Anterior cingulate cortex (tissue), 58 donors: ENCODE measurements around the gene MRPL40.

ENCODE experiments used
- DNase-seq, 58 donors: peaks; one replicate each; lab custom pipeline; 2025; lab: John Stamatoyannopoulos, UW

MRPL40 gene

DNA sequence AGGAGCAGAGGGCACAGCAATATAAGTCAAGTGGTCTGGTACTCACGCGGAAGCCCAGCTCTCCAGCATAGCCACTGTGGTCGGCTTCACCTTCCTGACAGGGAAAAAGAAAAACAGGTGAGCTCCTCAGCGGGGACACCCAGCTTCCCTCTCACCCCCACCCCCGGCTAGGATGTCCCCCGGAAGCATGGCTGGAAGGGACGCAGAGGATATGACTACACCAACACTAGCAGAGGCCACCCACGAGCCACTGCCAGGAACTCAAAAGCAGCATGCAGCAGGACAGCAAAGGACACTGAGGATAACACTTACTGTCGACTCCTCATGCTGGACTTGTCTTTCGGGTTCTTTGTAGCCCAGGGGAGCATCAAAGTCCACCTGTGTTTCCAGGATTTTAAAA lies 24.2 kb downstream of the MRPL40 start:
- no peak for DNase-seq

DNA sequence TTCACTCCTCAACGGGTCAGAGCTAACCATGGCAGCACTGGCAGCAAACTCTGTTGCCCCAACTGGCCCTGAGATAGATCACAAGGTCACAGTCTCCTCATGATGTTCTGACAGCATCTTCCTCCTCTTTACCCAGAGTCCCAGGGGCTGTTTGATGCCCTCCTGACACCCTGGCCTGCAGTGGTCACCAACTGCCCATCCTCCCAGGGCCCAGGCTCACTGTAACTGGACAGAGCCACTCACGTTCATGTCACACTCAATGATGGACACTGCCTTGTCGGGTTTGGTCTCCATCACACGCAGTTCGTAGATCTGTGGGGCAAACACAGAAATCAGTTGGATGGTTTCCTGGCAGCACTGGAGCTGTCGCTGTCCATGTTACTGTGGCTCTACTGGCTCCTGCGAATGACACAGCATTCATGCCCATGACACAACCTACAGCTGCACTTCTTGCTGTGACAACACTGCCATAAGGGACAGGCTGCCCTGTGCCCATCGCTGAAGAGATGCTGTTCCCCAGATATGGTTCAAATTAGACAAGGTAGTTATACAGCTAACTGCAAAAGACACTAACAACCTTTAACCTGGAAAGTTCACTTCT lies 25.6 kb downstream of the MRPL40 start:
- DNase-seq, result no peak

DNA sequence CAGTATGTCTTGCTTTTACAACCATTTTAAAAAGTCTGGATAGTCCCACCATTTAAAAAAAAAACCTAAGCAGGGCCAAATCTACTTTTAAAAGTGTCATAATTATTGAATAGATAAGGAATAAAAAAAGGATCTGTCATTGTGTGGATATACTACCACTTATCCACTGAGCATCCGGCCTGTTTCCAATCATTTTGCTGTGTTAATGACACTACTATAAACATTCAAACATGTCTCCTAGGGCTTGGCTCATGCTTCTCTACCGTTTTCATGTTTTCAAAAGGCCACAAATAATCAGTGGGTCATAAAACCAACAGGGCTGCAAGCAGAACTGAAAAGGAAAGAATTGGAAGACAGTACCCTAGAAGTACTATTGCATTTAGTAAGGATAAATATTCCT lies 27.7 kb downstream of the MRPL40 start:
- DNase-seq, result no peak

DNA sequence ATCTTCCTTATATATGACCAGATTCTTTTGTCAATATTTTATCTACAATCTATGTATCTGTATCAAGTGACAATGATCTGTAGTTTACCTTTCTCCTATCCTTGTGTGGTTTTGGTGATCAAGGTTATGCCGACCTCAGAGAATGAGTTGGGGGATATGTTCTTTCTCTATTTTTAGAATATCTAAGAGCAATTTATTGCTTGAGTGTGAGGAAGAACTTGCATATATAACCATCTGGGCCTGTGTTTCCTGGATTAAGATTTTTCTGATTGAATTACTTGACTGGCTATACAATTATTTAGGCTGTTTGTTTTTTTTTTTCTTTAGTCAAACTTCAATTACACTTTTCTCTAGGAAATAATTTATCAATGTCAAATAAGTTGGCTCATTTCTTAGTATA lies 29.2 kb downstream of the MRPL40 start:
- no peak for DNase-seq

DNA sequence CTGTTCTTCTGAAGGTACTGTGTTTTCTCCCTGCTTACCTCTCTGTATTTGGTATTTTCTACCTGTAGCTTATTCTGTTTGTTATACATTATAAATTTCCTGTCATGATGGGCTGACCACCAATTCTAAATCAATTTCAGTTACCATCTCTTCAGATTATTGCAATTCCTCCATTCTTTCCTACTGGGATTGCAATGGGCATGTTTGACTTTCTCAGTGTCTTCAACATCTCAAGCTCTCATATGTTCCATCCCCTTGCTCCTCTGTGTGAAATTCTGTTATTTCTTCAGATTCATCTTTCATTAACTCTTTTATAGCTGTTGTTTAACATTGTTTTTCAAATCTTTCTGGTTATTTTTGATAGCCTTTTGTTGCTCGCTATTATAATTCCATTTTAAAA lies 30.7 kb downstream of the MRPL40 start:
- no peak for DNase-seq

DNA sequence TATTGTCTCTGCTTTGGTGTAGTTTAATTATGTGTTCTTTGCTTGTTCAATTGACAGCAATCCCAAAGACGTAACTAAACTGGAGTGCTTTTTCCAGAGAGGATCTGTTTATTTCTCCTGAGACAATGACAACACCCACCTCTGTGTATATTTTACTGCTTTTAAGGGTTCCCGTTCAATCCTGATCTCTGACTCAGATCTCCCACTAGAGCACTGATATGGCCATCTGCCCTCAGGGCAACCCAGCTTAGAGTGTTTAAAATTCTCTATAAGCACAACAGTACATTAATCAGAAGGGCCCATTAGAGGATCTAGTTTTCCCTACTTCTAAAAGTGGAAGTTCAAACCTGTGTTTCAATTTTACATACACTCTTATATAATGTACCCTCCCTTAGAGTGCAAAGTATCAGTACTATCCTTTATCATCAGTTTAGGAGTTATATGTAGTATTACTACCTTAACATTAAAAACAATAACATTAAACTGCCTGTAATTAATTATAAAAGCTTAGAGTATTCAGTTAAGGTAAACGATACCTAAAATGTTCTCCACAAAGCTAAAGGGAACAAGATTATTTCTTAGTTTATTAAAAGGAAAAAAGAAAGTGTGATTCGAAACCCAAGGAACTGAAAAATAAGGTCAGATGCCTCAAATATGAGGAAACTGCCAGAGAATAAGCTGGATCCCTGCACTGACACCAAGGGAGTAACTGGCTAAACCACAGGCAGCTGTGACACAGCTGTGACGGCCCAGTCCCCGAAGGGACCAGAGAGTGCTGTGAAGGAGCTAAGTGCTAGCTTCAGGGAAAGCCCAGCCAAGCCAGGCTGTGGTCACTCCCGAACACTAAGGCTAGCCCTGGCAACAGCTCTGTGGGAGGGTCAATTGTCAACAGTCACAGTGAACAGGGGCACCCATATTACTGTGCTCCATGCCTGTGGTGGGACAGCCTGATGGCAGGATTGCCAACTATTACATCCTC lies 31.4 kb downstream of the MRPL40 start:
- DNase-seq, result no peak

DNA sequence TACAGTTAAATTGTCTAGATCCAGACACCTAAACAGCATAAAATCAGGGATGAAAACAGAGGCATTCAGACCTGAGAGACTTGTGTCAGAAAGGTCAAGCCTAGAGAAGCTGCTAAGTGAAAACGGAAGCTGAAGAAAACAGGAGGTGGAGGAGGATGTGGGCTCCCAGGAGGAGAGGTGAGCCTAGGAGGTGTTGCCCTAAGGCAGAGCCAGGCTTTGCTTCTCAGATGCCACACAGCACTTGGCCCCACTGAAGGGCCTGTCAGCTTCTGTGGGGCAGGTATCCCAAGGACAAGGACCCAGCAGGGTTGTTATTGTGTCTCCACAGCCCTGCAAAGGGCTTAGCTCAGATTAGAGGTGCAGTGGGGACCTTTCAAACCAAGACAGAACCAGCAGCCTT lies 32.2 kb downstream of the MRPL40 start:
- DNase-seq, result no peak

DNA sequence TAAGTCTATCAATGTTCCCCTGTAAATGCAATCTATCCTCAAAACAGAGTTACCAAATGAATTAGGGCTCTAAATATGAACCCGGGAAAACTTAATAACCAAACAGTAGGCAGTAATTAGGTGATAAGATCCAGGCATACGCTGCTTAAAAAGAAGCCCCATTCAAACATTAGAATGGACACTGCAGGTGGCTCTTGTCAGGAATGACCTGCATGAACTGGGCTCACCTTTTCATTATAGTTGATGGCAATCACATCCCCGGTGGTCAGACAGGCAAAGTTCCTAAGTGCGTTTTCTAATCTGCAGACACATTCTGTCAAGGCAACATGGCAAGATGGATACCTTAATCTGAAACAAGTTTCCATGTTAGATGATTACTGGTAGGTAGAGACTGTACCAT lies 32.6 kb downstream of the MRPL40 start:
- no peak for DNase-seq

DNA sequence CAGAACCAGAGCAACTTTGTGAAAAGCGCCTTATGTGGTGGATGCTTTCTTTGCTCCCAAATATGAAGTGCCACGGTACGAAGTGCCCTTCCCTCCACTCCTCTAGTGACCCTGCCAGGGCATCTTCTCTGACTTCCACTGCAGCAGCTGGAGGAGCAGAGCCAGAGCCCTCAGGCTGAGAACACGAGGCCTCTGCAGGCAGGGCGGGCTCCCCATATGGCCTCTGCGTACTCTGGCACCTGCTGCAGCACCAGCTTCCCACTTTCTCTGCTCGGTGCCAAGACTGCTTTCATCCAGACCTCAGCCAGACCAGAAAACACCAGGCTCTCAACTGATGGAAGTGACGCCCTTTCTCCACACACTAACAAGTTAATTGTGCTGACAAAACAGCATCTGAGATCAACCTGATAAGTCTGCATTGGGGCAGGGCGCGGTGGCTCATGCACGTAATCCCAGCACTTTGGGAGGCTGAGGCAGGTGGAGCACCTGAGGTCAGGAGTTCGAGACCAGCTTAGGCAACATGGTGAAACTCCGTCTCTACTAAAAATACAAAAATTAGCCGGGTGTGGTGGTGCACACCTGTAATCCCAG lies 33.9 kb downstream of the MRPL40 start:
- DNase-seq, result no peak

DNA sequence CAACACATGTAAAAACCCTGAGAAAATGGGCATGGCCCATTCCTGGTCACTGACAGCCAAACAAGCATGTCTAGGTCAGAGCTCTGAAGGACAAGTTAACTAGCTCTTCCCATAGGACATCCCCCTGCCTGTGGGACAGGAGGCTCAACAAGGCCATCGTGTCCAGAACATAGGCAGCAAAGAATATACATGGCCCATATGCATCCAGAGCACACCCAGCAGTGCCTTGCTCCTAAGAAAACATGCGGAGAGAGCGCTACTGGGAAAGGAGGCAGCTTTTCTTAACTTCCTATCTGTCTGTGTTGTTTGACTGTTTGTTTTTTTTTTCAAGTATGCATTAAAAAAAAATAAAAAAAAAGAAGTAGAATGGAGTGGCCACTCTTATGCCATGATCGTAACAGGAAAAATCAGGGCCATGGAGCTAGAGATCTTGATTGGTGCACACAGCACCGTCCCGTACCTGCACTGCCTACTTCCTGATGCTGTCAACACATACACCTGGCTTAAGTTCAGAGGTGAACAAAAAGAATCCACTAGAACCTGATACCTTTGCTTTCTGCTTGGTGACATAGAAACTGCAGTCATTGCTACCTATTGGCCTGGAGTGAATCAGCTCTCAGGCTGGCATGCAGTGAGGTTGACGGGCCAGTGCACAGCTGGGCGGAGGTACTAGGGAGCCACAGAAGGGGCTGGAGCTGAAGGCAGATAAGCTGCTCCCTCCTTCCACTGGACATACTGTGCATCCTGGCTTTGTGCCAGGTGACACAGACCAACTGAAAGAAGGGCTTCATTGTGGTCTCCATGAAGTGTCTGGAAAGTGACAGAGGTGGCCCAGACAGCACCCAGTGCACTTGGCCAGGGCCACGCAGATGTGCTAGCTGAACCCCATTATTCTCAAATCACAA lies 34.8 kb downstream of the MRPL40 start:
- peak in 1 of 58 donors; percentile 16 for DNase-seq

DNA sequence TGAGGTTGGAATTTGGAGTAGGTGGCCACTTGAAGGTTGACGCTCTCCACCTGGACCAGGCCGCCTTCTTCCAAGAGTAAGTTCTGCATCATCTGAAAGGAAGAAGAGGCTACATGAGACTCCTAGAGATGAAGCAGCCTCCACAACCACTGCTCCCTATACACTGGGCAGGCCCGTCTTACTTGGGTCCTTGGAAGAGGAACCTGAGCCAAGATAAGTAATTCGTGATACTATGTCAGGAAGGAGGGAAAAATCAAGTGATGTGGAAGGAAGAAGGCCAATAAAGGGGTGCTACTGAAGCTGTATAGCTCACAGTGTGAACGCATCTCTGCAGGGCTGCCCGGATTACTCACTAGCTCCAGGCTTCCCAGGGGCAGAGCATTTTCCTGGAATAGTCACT lies 35.6 kb downstream of the MRPL40 start:
- no peak for DNase-seq

DNA sequence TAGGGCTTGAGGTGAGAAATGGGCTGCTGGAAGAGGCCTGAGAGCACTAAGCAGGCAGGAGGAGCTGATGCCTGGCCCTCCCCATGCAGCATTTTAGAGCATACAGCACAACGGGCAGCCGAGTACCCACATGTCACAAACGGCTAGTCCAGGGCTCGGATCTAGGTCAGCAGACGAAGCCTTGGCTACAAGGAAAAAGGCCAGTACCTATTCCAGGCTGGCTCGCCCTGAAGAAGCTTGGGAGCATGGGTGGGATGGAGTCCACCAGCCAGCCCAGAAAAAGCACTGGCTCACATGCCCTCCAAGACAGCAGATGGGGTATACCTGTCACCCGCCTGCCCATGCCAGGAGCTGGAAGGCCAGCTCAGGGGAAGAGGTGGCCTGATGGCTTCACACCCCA lies 37.1 kb downstream of the MRPL40 start:
- DNase-seq, result no peak

DNA sequence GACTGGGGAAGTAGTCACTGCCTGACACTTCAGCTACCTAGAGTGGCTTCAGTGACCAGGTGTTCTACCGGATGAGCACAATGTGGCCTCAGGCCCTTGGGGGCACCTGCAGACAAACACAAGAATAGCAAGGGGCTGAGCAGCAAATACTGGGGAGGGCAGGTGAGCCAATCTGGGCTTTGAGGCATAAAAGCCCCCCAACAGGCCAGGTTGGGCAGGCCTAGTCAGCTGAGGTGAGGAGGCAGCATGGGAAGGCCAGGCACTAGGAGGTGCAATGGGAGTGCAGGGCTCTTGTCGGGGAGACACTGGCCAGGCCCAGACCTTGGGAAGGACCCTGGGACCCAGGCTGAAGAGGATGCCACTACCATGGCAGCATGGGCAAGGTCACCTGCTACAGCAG lies 37.7 kb downstream of the MRPL40 start:
- DNase-seq, result no peak

DNA sequence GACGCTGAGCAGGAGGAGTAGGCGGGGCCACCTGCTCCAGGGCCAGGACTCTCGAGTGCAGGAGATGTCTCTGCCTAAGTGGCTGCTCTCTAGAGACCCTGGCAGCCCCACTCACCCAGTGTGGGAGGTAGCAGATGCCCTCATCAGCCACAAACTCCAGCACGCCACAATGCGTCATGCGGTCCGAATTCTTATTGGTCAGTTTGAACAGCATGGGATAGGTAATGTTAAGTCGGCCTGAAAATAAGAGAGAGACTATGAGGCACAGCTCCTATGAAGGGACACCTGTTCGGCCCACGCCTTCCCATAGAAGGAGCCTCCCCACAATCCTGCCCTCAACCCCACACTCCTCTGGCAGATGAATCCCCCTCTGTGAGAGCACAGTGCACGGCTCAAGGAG lies 39.2 kb downstream of the MRPL40 start:
- DNase-seq, result no peak

DNA sequence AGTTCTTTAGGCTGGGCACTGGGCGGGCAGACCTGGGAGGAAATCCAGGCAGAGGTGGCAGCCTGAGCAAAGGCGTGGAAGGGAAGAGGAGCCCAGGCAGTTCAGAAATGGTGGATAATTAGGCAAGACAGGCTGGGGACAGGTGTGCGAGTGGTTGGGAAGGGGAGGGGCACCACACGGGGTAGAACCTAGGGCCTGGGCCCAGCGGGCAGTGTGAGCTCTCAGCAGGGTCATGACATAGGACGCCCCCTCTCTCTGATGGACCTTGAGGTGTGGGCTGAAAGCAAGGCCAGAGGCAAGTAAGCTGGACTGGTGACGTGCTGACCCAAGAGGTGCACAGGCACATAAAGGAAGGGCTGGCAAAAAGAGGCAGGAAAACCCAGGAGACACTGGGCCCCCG lies 39.9 kb downstream of the MRPL40 start:
- DNase-seq, result no peak

DNA sequence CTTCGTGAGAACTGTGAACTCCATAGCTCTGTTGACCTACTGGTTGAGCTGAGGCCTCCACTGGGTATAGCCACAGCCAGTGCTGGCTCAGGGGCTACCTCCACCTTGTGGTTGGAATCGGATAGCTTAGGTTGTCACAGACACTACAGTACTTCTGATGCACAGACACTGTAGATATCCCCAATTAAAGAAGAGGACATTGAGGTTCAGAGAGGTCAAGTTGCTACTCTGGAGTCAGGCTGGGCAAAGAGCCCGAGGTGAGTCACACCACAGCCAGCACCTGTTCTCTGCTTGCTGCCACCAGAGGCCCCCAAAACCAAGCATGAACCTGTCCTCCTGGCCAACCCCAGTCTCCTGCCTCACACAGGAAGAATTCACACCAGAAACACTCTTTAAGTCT lies 41.2 kb downstream of the MRPL40 start:
- DNase-seq, result no peak

DNA sequence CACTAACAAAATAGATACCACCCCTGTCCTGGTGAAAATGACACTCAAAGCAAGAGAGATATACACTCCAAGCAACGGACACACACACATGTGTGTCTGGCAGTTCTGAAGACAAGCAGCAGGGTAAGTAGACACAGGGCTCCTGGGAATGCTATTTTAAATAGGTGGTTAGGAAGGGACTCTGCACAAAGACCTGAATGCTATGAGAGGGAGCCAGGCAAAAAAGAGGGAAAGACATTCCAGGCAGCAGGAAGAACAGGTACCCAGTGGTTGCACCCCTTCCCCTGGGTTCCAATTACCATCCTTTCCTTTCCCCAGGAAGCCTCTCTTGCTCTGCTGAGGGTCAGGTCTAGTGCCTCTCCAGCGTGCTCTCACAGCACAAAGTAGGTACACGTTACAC lies 43.7 kb downstream of the MRPL40 start:
- no peak for DNase-seq

DNA sequence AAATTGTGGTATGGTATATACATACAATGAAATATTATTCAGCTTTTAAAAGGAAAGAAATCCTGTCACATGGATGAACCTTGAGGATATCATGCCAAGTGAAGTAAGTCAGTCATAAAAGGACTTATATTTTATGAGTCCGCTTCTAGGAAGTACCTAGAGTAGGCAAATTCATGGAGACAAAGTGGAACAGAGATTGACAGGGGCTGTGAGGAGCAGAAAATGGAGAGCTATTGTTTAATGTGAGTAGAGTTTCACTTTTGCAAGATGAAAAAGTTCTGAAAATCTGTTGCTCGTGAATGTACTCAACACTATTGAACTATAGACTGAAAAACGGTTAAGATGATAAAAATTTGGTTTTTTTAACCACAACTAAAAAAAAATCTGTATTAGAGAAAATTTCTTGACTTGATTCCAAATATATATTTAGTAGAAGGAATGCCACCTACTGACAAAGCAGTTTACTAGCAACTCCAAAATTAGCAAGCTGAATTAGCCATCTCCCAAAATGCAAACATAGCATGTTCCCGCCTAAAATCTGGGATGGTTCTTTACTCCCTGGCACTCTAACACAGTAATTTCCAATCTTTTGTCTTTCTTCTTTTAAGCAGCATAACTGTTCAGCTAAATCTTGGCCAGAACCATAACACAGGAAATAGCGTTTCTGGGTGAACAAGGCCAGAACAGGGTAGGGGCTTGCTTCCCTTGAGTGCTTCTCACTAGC lies 45.1 kb downstream of the MRPL40 start:
- DNase-seq, result no peak

DNA sequence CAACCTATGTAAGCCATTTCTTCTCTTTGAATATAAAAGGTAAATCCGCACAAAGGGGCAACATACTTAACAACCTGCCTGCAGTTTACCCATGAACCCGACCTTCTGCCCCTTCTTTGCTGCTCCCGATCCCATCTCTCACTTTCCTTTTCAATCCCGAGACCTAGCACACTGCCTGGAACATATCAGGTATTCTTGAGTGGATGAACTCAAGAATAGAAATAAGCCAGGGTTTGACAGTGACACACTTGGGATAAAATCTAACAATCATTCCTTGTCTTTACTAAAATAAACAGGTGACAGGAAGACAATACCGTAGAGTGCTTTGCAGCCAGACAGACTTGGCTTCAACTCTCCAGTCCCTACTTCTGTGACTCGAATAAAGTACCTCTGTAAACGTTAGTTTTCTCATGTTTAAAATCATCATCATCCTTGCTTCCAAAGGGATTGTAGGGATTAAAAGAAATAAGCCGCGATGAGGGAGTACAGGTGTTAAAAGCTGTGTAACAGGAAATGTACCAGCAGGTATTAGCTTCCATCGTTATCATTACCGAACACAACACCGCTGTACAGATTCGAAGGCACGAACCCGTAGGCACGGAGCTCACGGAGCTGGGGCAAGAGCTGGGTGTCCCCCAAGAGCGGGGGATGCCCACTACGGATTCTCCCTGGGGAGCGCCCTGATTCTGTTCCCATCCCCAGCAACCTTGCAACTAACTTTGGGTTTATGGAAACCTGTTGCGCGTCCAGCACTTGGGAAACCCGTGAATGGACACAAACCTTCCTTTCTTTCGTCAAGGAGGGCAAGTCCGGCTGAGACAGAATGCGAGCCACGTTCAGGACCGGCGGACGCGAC lies 45.9 kb downstream of the MRPL40 start:
- DNase-seq, result no peak
